Gastrocnemius medialis (tissue), 4 donors: Measurements from ENCODE around the gene RNF223. TPM values are rescaled to one million over a fixed set of nuclear protein-coding genes. Genes with fewer than 3 reads are reported as not detected.

Source experiments
- ATAC-seq, 2 donors: fragments of 150-250 bp; one replicate each; pipeline ENCODE4 v1.9.1; 2016
- DNase-seq, 2 donors: peaks; one replicate each; pipeline ENCODE4 v3.0.0-alpha.2; 2019
- H3K27ac ChIP-seq, 4 donors: fragments of 200-600 bp; sonication (generic); 1 replicate in 1 of 4; 2 replicates in 3 of 4; pipeline ENCODE4 v1.5.1; 2016 to 2018; ENCODE audit warnings: mild to moderate bottlenecking in 2 of 4, moderate library complexity in 1 of 4
- H3K27me3 ChIP-seq, 3 donors: fragments of 200-600 bp; sonication (generic) in 2 of 3; 1 replicate in 1 of 3; 2 replicates in 2 of 3; pipeline versions ENCODE4 v1.5.1 to v1.6.0; 2016 to 2019; ENCODE audit warnings: mild to moderate bottlenecking in 1 of 3, moderate library complexity in 1 of 3
- H3K36me3 ChIP-seq, 2 donors: fragments of 200-600 bp; sonication (generic) in 1 of 2; one replicate each; pipeline ENCODE4 v1.5.1; 2017 to 2018
- H3K4me1 ChIP-seq, 2 donors: fragments of 200-600 bp; sonication (generic) in 1 of 2; one replicate each; pipeline ENCODE4 v1.5.1; 2016 to 2017; ENCODE audit warnings: mild to moderate bottlenecking in 2 of 2
- H3K4me3 ChIP-seq, 4 donors: fragments of 200-600 bp; sonication (generic) in 3 of 4; 1 replicate in 1 of 4; 2 replicates in 3 of 4; pipeline ENCODE4 v1.5.1; 2016 to 2019; ENCODE audit warnings: mild to moderate bottlenecking in 2 of 4
- H3K9me3 ChIP-seq, 3 donors: fragments of 200-600 bp; sonication (generic) in 2 of 3; 1 replicate in 1 of 3; 2 replicates in 2 of 3; pipeline ENCODE4 v1.5.1; 2016 to 2019
- CTCF ChIP-seq, 5 experiments: fragments of 450-650 bp in 3 of 5; fragments of 200-600 bp in 2 of 5; sonication (generic) in 2 of 5; IDR thresholded peaks in 4 of 5; conservative IDR thresholded peaks in 1 of 5; 1 replicate in 4 of 5; 2 replicates in 1 of 5; pipeline ENCODE4 v1.5.1; 2016 to 2019; ENCODE audit warnings: antibody characterized with exemption in 5 of 5, mild to moderate bottlenecking in 3 of 5, moderate library complexity in 3 of 5
- POLR2A ChIP-seq, 2 donors: fragments of 450-650 bp; IDR thresholded peaks; one replicate each; pipeline ENCODE4 v1.6.1; 2017; ENCODE audit warnings: antibody characterized with exemption in 2 of 2, mild to moderate bottlenecking in 2 of 2, moderate library complexity in 2 of 2
- in situ Hi-C, 4 donors: fragments of 200-750 bp; cut with MboI; loops; one replicate each; pipeline versions ENCODE4 v1.15.0 to v1.8.0; 2017; ENCODE audit warnings: low sequenced_read_pairs in 4 of 4
- intact Hi-C: fragments of 100-400 bp; cut with DNase I; formaldehyde crosslinking; loops from one replicate; pipeline ENCODE4 v1.15.1; 2023; ENCODE audit warnings: low total_unique reads
- total RNA-seq, 4 donors: library from RNA; depleted of rRNA; stranded (reverse); fragments of >200 nt; gene quantifications; one replicate each; pipeline versions ENCODE4 v1.1.0 to v1.2.3, GENCODE V29; 2016

Gene RNF223
- total RNA-seq, 4 donors from 2014 or later, result not detected

DNA sequence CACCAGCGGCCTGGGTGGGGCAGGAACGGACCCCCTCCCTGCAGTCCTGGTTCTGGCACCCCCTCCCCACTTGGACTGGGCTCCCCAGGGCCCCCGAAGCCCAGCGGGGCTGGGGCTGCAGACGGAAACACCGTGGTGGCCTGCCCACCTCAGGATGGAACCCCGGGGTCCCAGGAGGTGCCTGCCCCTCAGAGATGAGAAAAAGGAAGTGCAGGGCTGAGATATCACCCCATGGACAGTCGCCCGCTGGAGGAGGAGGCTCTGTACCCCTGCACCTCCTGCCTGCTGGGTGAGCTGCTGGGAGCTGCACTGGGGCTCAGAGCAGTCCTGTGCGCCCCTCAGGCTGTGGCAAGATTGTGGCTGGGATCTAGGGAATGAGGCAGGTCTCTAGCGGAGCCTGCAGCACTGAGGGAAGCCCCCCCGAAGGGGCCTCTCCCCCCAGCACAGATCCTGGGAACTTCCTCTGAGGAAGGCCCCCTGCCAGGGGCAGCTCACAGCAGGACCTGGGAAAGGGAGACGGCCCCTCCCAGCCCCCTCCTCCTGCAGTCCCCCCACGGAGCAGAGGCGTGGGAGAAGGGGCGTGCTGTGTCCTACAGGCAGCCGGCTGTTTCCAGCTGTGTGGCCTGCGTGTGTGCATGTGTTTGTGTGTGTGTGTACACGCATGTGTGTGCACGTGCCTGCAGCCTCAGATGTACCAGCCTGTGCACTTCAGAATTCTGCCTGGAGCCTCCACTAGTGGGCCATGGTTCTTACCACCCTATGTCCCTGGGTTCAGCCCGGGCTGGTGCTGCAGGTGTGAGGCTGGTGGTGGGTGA, 47.3 kb downstream of the RNF223 start:
- ATAC-seq (no peak), DNase-seq (no peak)
- Histone ChIP-seq H3K4me3 (no peak overlapping the region), H3K36me3 (no peaks in the 10 kb centered on the region), H3K9me3 (no peaks in the 10 kb centered on the region), H3K4me1 (no peaks in the 10 kb centered on the region), H3K27ac (no peak overlapping the region), H3K27me3 (no peaks in the 10 kb centered on the region)
- in situ Hi-C loops (no loop called here), intact Hi-C loops (no loop called here)
- TF ChIP-seq CTCF (IDR thresholded peaks at IDR 0.05 in 4 of 5, conservative IDR thresholded peaks at IDR 0.05 in 1 of 5), result no peak
- no peak for TF ChIP-seq POLR2A (IDR thresholded peaks at IDR 0.05)

DNA sequence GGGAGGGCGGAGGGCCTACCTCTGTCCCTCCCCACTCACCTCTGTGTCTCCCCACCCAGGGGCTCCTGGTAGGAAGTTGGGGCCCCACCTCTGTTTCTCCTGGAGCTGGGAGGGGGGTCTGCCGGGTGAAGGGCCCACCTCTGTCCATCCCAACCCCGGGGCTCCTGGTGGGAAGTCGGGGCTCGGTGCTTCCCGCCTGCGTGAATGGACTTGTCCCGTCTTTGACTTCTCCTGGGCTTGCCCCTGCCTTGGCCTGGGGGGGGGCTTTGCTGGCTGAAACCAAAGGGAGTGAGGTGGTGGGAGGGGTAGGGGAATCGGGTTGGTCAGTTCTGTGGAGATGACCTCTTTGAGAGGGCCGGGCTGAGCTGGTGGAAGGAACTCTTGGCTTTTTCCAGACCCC, 48.4 kb downstream of the RNF223 start:
- no peak overlapping the region for H3K27ac ChIP-seq
- no peak for TF ChIP-seq CTCF (IDR thresholded peaks at IDR 0.05 in 4 of 5, conservative IDR thresholded peaks at IDR 0.05 in 1 of 5)
- TF ChIP-seq POLR2A (IDR thresholded peaks at IDR 0.05), result no peak
- no peaks in the 10 kb centered on the region for H3K9me3 ChIP-seq
- peaks cover 2 to 8% (median 8%) of the 10 kb centered on the region in 3 donors for H3K27me3 ChIP-seq
- intact Hi-C loops (no loop called here), in situ Hi-C loops (no loop called here)
- ATAC-seq, result no peak
- H3K4me1 ChIP-seq, result peaks cover 0 to 5% of the 10 kb centered on the region in 2 donors
- H3K4me3 ChIP-seq, result no peak overlapping the region
- no peak for DNase-seq
- no peaks in the 10 kb centered on the region for H3K36me3 ChIP-seq

- no peak for TF ChIP-seq POLR2A (IDR thresholded peaks at IDR 0.05)
- TF ChIP-seq CTCF (IDR thresholded peaks at IDR 0.05 in 4 of 5, conservative IDR thresholded peaks at IDR 0.05 in 1 of 5), result no peak
Measured at GRCh38 chr1:1024771-1025699, 49.1 kb downstream of the RNF223 start.

DNA sequence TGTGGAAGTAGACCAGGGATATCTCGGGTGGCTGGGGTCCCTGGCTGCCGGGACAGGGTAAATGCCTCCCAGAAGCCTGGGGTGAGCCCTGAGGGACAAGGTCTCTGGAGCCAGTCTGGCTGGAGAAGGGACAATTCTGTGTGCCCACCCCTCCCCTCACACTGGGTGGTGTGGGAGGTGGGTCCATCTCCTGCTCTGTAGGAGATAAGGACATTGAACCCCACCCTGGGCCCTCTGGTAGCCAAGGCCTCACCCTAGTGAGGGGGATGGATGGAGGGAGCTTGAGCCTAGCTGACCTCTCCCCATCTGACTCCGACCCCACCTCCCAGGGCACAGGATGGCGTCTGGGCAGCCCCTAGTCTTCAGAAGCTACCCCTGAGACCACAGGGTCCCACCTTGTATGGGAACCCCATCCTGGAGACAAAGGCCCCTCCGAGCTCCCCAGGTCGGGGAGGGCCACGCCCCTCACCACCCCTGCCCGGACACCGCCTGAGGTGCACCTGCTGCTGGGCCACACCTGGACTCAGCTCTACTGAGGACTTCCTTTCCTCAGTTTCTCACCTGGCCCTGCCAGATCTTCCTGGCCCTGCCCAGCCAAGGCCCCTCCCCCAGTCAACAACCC, 49.8 kb downstream of the RNF223 start:
- H3K4me1 ChIP-seq, result peaks cover 0 to 9% of the 10 kb centered on the region in 2 donors
- no peak for ATAC-seq
- no peak overlapping the region for H3K27ac ChIP-seq
- no peak for TF ChIP-seq POLR2A (IDR thresholded peaks at IDR 0.05)
- no peak for TF ChIP-seq CTCF (IDR thresholded peaks at IDR 0.05 in 4 of 5, conservative IDR thresholded peaks at IDR 0.05 in 1 of 5)
- H3K9me3 ChIP-seq, result no peaks in the 10 kb centered on the region
- peaks cover 6 to 10% (median 10%) of the 10 kb centered on the region in 3 donors for H3K27me3 ChIP-seq
- in situ Hi-C loops, result no loop called here
- DNase-seq, result no peak
- intact Hi-C loops, result no loop called here
- no peaks in the 10 kb centered on the region for H3K36me3 ChIP-seq
- no peak overlapping the region for H3K4me3 ChIP-seq

More at GRCh38 chr1:1024771-1025699, 49.1 kb downstream of the RNF223 start:
- intact Hi-C loops (no loop called here), in situ Hi-C loops (no loop called here)
- H3K4me1 ChIP-seq, result peaks cover 0 to 9% of the 10 kb centered on the region in 2 donors
- no peak overlapping the region for H3K27ac ChIP-seq
- no peaks in the 10 kb centered on the region for H3K36me3 ChIP-seq
- ATAC-seq (no peak), DNase-seq (no peak)
- no peak overlapping the region for H3K4me3 ChIP-seq
- H3K9me3 ChIP-seq, result no peaks in the 10 kb centered on the region
- H3K27me3 ChIP-seq, result peaks cover 6 to 10% (median 10%) of the 10 kb centered on the region in 3 donors
